Endothelial cell of umbilical vein (primary cell): Measurements from ENCODE around the gene ITGA2. TPM values are rescaled to one million over a fixed set of nuclear protein-coding genes. Genes with fewer than 3 reads are reported as not detected.

Experiments
- BruUV-seq: library from RNA; stranded (reverse); fragments of 400-500 nt; replicated peaks from 2 replicates; lab custom pipeline; 2021; lab: Mats Ljungman, UMichigan
- CTCF ChIA-PET: fragments of 300-600, 350-600 bp; sonication (Branson Sonifier 250); formaldehyde crosslinking; loops from one replicate; lab custom pipeline; 2021; ENCODE audit warnings: antibody characterized with exemption, inconsistent platforms; lab: Charles Lee
- POLR2A ChIA-PET: fragments of 300-600, 350-600 bp; sonication (Branson Sonifier 250); formaldehyde crosslinking; loops from one replicate; lab custom pipeline; 2021; ENCODE audit warnings: antibody characterized with exemption, inconsistent platforms; lab: Charles Lee
- DNase-seq: peaks from one replicate; pipeline ENCODE4 v3.0.0-alpha.2; 2011; ENCODE audit warnings: low read depth, low spot score
- FAIRE-seq: peaks from 2 replicates; lab custom pipeline; 2011; peaks lifted over from hg19 to GRCh38; lab: Jason Lieb, UNC
- H2AFZ ChIP-seq: 2 replicates; pipeline ENCODE4 v1.6.0; 2012; ENCODE audit warnings: low read depth, low read length, control low read depth, inconsistent platforms
- H3K27ac ChIP-seq: 2 replicates; pipeline ENCODE4 v1.5.1; 2011; ENCODE audit warnings: low read depth, mild to moderate bottlenecking, control low read depth, low read length, moderate library complexity; ENCODE audit not compliant: insufficient read depth
- H3K27me3 ChIP-seq, 2 experiments: 2 replicates each; pipeline versions ENCODE4 v1.6.0 to v1.6.1; 2011; ENCODE audit warnings: low read length in 2 of 2, mixed read lengths in 1 of 2; ENCODE audit not compliant: control insufficient read depth in 2 of 2, insufficient read depth in 2 of 2
- H3K36me3 ChIP-seq, 2 experiments: 2 replicates in 1 of 2; 3 replicates in 1 of 2; pipeline ENCODE4 v1.5.1; 2011; ENCODE audit warnings: low read length in 2 of 2, mild to moderate bottlenecking in 1 of 2, moderate library complexity in 1 of 2; ENCODE audit not compliant: control insufficient read depth in 2 of 2, insufficient read depth in 2 of 2; ENCODE audit errors: extremely low read depth in 1 of 2
- H3K4me1 ChIP-seq: 3 replicates; pipeline ENCODE4 v1.5.1; 2011; ENCODE audit warnings: mild to moderate bottlenecking, low read length; ENCODE audit not compliant: control insufficient read depth, insufficient read depth; ENCODE audit errors: extremely low read depth
- H3K4me2 ChIP-seq: 2 replicates; pipeline ENCODE4 v1.6.1; 2011; ENCODE audit warnings: low read length, control low read depth, mixed read lengths; ENCODE audit not compliant: insufficient read depth
- H3K4me3 ChIP-seq, 3 experiments: fragments of 200-600 bp in 1 of 3; sonication (generic), shearing (Covaris generic) in 1 of 3; replicated peaks in 1 of 3; 2 replicates each; pipeline ENCODE4 v1.5.1; 2011 to 2016; ENCODE audit warnings: control low read depth in 3 of 3, low read length in 3 of 3, mild to moderate bottlenecking in 2 of 3, inconsistent platforms in 1 of 3, low read depth in 1 of 3, moderate library complexity in 1 of 3; ENCODE audit not compliant: insufficient read depth in 1 of 3
- H3K79me2 ChIP-seq: 2 replicates; pipeline ENCODE4 v1.6.0; 2012; ENCODE audit warnings: low read length, inconsistent platforms; ENCODE audit not compliant: control insufficient read depth, insufficient read depth
- H3K9ac ChIP-seq: replicated peaks from 2 replicates; pipeline ENCODE3; 2011; ENCODE audit warnings: low read length, control low read depth; ENCODE audit not compliant: insufficient read depth; ENCODE audit errors: extremely low read depth
- H3K9me1 ChIP-seq: replicated peaks from 3 replicates; pipeline ENCODE4 v1.6.0; 2011; ENCODE audit warnings: mild to moderate bottlenecking, low read length; ENCODE audit not compliant: control insufficient read depth, insufficient read depth; ENCODE audit errors: extremely low read depth
- H3K9me3 ChIP-seq: replicated peaks from 2 replicates; pipeline ENCODE4 v1.5.1; 2012; ENCODE audit warnings: low read length, inconsistent platforms; ENCODE audit not compliant: control insufficient read depth, insufficient read depth
- H4K20me1 ChIP-seq: replicated peaks from 2 replicates; pipeline ENCODE3; 2011; ENCODE audit warnings: mild to moderate bottlenecking, low read length; ENCODE audit not compliant: control insufficient read depth, insufficient read depth; ENCODE audit errors: extremely low read depth
- CTCF ChIP-seq, 2 donors: IDR thresholded peaks; 1 replicate in 1 of 2; 2 replicates in 1 of 2; pipeline ENCODE4 v1.5.1; 2011; ENCODE audit warnings: low read length in 2 of 2, mild to moderate bottlenecking in 2 of 2, moderate library complexity in 2 of 2, control low read depth in 1 of 2, inconsistent platforms in 1 of 2, low read depth in 1 of 2; ENCODE audit not compliant: insufficient read depth in 1 of 2; ENCODE audit errors: extremely low read depth in 1 of 2
- EZH2 ChIP-seq: IDR thresholded peaks from 2 replicates; pipeline ENCODE4 v1.6.1; 2012; ENCODE audit warnings: borderline replicate concordance, low read depth, mild to moderate bottlenecking, moderate library complexity, low read length, inconsistent platforms; ENCODE audit not compliant: severe bottlenecking
- FOS ChIP-seq: IDR thresholded peaks from 2 replicates; pipeline ENCODE4 v1.6.1; 2011; ENCODE audit warnings: mild to moderate bottlenecking, low read length, moderate library complexity, borderline replicate concordance; ENCODE audit not compliant: insufficient read depth
- GATA2 ChIP-seq: IDR thresholded peaks from 2 replicates; pipeline ENCODE4 v1.7.0; 2011; ENCODE audit warnings: low read depth, mild to moderate bottlenecking, moderate library complexity, mixed read lengths, low read length; ENCODE audit not compliant: insufficient read length, insufficient read depth
- JUN ChIP-seq: IDR thresholded peaks from 2 replicates; pipeline ENCODE4 v1.6.1; 2011; ENCODE audit warnings: borderline replicate concordance, low read depth; ENCODE audit not compliant: insufficient read length, insufficient read depth
- MAX ChIP-seq: IDR thresholded peaks from 2 replicates; pipeline ENCODE4 v1.6.1; 2011; ENCODE audit not compliant: insufficient read depth, insufficient read length
- MYC ChIP-seq: IDR thresholded peaks from one replicate; pipeline ENCODE4 v1.6.1; 2011; ENCODE audit warnings: mild to moderate bottlenecking, low read depth, low read length
- POLR2A ChIP-seq: IDR thresholded peaks from 2 replicates; pipeline ENCODE4 v1.6.1; 2012; ENCODE audit warnings: low read depth, mild to moderate bottlenecking, control low read depth, low read length
- POLR2AphosphoS5 ChIP-seq: IDR thresholded peaks from 2 replicates; pipeline ENCODE4 v1.6.1; 2012; ENCODE audit warnings: low read depth, mild to moderate bottlenecking, control low read depth, low read length, moderate library complexity; ENCODE audit not compliant: insufficient read depth
- dilution Hi-C: fragments of 300-500 bp; cut with MboI; formaldehyde crosslinking; loops from one replicate; pipeline ENCODE4 v1.15.0; 2019; ENCODE audit warnings: low sequenced_read_pairs; ENCODE audit not compliant: extremely low pct_ligation_motif_present
- intact Hi-C: fragments of 100-400 bp; cut with micrococcal nuclease; formaldehyde crosslinking; loops from one replicate; pipeline ENCODE4 v1.10.0; 2022
- polyA plus RNA-seq, 4 experiments: library from polyadenylated mRNA; depleted of rRNA in 3 of 4; stranded (reverse) in 3 of 4; unstranded in 1 of 4; fragments of >200 nt; gene quantifications; 2 replicates each; pipeline versions ENCODE4 v1.2.1 to v1.2.3, GENCODE V29; 2011 to 2012; ENCODE audit warnings: missing spikeins in 1 of 4
- total RNA-seq: library from RNA; stranded (reverse); gene quantifications from 2 replicates; pipeline ENCODE4 v1.2.3, GENCODE V29; 2021

Gene ITGA2
- total and polyA plus RNA-seq, 2 donors (not counting 3 experiments of a cell fraction or from before 2014, with no cell fraction given), result 11.2 to 62.3 TPM

GRCh38 chr5:53059281-53059680 lies 70.1 kb downstream of the ITGA2 start:
- dilution Hi-C loops (no loop called here), intact Hi-C loops (no loop called here)
- Histone ChIP-seq H3K4me2 (no peak overlapping the region), H4K20me1 (no peaks in the 10 kb centered on the region), H3K4me3 (no peak overlapping the region), H3K9ac (no peak overlapping the region), H3K36me3 (peaks cover 3 to 50% of the 10 kb centered on the region in 2 experiments), H3K9me3 (no peaks in the 10 kb centered on the region), H3K4me1 (peaks cover 26% of the 10 kb centered on the region), H3K27me3 (no peaks in the 10 kb centered on the region), H3K79me2 (no peaks in the 10 kb centered on the region), H3K27ac (no peak overlapping the region), H2AFZ (no peak overlapping the region), H3K9me1 (no peaks in the 10 kb centered on the region)
- FAIRE-seq (no peak), DNase-seq (no peak)
- TF ChIP-seq POLR2A (no peak), MAX (no peak), JUN (no peak), CTCF (IDR thresholded peaks at IDR 0.05; ENCODE audit: extremely low read depth in 1 of 2, insufficient read depth in 1 of 2, low read depth in 1 of 2, low read length in 2 of 2) (no peak), POLR2AphosphoS5 (no peak), GATA2 (no peak), MYC (no peak), EZH2 (no peak), FOS (no peak)
- ChIA-PET POLR2A (no interaction called here), CTCF (interaction anchor here (1.6 to 3.1 kb wide), 2 partner anchors 24 to 111 kb away, joined by 8 to 14 read pairs; no protein-coding TSS in a partner anchor)
- no TSS peak for BruUV-seq
